Measurements from ENCODE around the gene CBLIF.

The CBLIF gene

DNA sequence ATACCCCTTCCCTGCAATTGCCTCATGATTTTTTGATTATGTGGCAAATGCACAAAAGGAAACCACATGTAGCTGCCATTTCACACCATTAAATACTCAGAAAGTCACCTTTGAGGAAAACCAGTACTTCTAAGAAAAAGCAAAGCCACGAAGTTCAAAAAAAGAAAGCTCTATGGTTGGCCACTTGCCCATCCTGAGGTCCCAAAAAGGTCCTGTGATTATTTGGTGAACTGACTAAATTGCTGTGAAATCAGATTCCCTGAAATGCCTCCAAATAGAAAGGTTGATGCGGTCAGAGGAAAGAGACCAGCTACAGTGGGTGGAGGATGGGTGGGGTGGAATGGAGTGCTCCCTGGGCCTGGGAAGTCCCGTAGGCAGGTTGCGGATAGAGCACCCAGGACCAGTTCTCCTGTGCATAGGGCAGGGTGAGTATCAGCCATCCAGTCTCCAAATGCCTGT is 61.6 kb downstream of the CBLIF start:
- TF ChIP-seq, protein P1, sequence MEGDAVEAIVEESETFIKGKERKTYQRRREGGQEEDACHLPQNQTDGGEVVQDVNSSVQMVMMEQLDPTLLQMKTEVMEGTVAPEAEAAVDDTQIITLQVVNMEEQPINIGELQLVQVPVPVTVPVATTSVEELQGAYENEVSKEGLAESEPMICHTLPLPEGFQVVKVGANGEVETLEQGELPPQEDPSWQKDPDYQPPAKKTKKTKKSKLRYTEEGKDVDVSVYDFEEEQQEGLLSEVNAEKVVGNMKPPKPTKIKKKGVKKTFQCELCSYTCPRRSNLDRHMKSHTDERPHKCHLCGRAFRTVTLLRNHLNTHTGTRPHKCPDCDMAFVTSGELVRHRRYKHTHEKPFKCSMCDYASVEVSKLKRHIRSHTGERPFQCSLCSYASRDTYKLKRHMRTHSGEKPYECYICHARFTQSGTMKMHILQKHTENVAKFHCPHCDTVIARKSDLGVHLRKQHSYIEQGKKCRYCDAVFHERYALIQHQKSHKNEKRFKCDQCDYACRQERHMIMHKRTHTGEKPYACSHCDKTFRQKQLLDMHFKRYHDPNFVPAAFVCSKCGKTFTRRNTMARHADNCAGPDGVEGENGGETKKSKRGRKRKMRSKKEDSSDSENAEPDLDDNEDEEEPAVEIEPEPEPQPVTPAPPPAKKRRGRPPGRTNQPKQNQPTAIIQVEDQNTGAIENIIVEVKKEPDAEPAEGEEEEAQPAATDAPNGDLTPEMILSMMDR (IDR thresholded peaks at IDR 0.05) = no peak

DNA sequence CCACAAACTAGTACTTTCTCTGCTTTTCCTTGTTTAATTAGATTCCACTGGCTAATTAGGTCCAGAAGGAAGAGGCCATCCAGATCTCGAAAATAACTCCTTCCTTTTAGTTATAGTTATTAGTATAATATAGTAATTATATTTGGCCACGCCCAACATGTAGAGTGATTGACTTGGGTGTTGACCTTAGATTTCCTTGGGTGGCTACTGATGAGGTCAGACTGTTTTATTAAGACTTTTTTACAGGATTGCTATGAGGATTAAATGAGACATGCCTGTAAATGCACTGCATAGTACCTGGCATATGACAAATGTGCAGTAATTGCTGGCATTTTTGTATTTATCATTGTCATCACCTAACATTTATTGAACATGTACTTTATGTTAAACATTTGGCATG is 63.2 kb downstream of the CBLIF start:
- TF ChIP-seq, protein P1 (IDR thresholded peaks at IDR 0.05) = no peak

DNA sequence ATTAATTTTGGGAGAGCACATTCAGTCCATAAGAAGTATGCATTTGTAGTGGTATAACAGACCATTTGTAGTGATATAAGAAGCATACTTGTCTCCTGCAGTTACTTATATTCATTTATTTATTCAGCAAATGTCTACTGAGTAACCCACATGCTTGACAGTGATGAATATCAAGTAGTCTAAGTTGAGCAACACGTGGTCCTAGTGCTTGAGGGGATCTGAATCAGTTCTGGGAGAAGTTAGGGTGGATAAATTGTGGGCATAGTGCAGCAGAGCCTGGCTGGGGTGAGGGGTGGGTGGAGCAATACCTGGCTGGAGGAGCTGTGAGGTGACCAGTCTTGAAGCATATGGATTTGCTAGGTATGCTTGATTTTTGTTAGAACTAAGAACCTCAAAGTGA is 65.8 kb downstream of the CBLIF start:
- TF ChIP-seq, protein P1 (IDR thresholded peaks at IDR 0.05) = no peak

All from LNCAP (cell line).